HG02884 (cell line): Measurements from ENCODE around the gene ZSWIM3.
A peak's percentile ranks its signal among the peaks of the same experiment; 100 is the strongest.
"Not testable (repeated sequence)": the region's sequence is repeated elsewhere in the genome, so short reads cannot be mapped to it uniquely, and the experiment has no call there.

ENCODE experiments used
- ATAC-seq: cut with Tn5 transposase; IDR thresholded peaks from one replicate; pipeline ENCODE4 v1.9.1; 2021; ENCODE audit warnings: mild to moderate bottlenecking, moderate library complexity; ENCODE audit not compliant: unreplicated experiment

ZSWIM3 gene

GRCh38 chr20:45857114-45857881 lies at the start of gene ZSWIM3, which contains the start of gene ACOT8:
Gene ZSWIM3, plus strand, starts transcription at chr20:45857614. Its CDS starts 212 bp downstream, at chr20:45857826.
Gene ACOT8, minus strand, starts transcription at chr20:45857392. Its CDS starts 77 bp downstream, at chr20:45857315.
- ATAC-seq = peak; percentile 95

- no peak for ATAC-seq
Observed at GRCh38 chr20:45810191-45810970, 47.0 kb upstream of the ZSWIM3 start.

GRCh38 chr20:45812157-45813005 lies 45.0 kb upstream of the ZSWIM3 start, which contains the start of gene UBE2C:
Gene UBE2C, plus strand, starts transcription at chr20:45812644. Its CDS starts 52 bp downstream, at chr20:45812696.
- peak; percentile 96 for ATAC-seq

GRCh38 chr20:45813006-45813340 lies 44.4 kb upstream of the ZSWIM3 start:
- ATAC-seq = no peak

- no peak for ATAC-seq
Observed at GRCh38 chr20:45813489-45813888, 43.9 kb upstream of the ZSWIM3 start.

- ATAC-seq = no peak
Observed at GRCh38 chr20:45814314-45814713, 43.1 kb upstream of the ZSWIM3 start.

- ATAC-seq = no peak
Observed at GRCh38 chr20:45816951-45817350, 40.5 kb upstream of the ZSWIM3 start.

GRCh38 chr20:45817376-45818194 lies 39.8 kb upstream of the ZSWIM3 start:
- ATAC-seq = no peak

- no peak for ATAC-seq
Observed at GRCh38 chr20:45818239-45818638, 39.2 kb upstream of the ZSWIM3 start.

- ATAC-seq = no peak
Observed at GRCh38 chr20:45819466-45819865, 37.9 kb upstream of the ZSWIM3 start.

GRCh38 chr20:45821947-45822346 lies 35.5 kb upstream of the ZSWIM3 start:
- no peak for ATAC-seq

- ATAC-seq = no peak
Observed at GRCh38 chr20:45822857-45823256, 34.6 kb upstream of the ZSWIM3 start.

GRCh38 chr20:45823949-45824835 lies 33.2 kb upstream of the ZSWIM3 start:
- no peak for ATAC-seq

GRCh38 chr20:45826381-45827019 lies 30.9 kb upstream of the ZSWIM3 start:
- ATAC-seq = no peak

GRCh38 chr20:45827030-45827652 lies 30.3 kb upstream of the ZSWIM3 start, which contains the start of gene TNNC2:
Gene TNNC2, minus strand, starts transcription at chr20:45827312. Its CDS starts 64 bp downstream, at chr20:45827248.
- ATAC-seq = no peak

- no peak for ATAC-seq
Observed at GRCh38 chr20:45827712-45828111, 29.7 kb upstream of the ZSWIM3 start.

- ATAC-seq = no peak
Observed at GRCh38 chr20:45828589-45828988, 28.8 kb upstream of the ZSWIM3 start.

- not testable (repeated sequence) for ATAC-seq
Observed at GRCh38 chr20:45829673-45830106, 27.7 kb upstream of the ZSWIM3 start.
